Measurements from ENCODE around the gene SCGN.

The SCGN gene

GRCh38 chr6:25640446-25640845 is 11.6 kb upstream of the SCGN start:
- no peak for DNase-seq (ENCODE audit: low read depth, low spot score)

GRCh38 chr6:25640891-25641290 is 11.1 kb upstream of the SCGN start:
- no peak for DNase-seq (ENCODE audit: low read depth, low spot score)

- DNase-seq (ENCODE audit: low read depth, low spot score), result no peak
Observed at GRCh38 chr6:25641377-25641776, 10.6 kb upstream of the SCGN start.

GRCh38 chr6:25641940-25642666 is 9.9 kb upstream of the SCGN start:
- DNase-seq (ENCODE audit: low read depth, low spot score), result no peak

GRCh38 chr6:25642667-25643328 is 9.2 kb upstream of the SCGN start:
- no peak for DNase-seq (ENCODE audit: low read depth, low spot score)

- no peak for DNase-seq (ENCODE audit: low read depth, low spot score)
Observed at GRCh38 chr6:25645916-25646315, 6.1 kb upstream of the SCGN start.

GRCh38 chr6:25649611-25650010 is 2.4 kb upstream of the SCGN start:
- no peak for DNase-seq (ENCODE audit: low read depth, low spot score)

- no peak for DNase-seq (ENCODE audit: low read depth, low spot score)
Observed at GRCh38 chr6:25655723-25656122, 3.7 kb downstream of the SCGN start.

- DNase-seq (ENCODE audit: low read depth, low spot score), result no peak
Observed at GRCh38 chr6:25659633-25660368, 7.8 kb downstream of the SCGN start.

- DNase-seq (ENCODE audit: low read depth, low spot score), result no peak
Observed at GRCh38 chr6:25660512-25660911, 8.5 kb downstream of the SCGN start.

GRCh38 chr6:25661129-25661779 is 9.2 kb downstream of the SCGN start:
- DNase-seq (ENCODE audit: low read depth, low spot score), result no peak

GRCh38 chr6:25665455-25665854 is 13.4 kb downstream of the SCGN start:
- no peak for DNase-seq (ENCODE audit: low read depth, low spot score)

- no peak for DNase-seq (ENCODE audit: low read depth, low spot score)
Observed at GRCh38 chr6:25669413-25669812, 17.4 kb downstream of the SCGN start.

GRCh38 chr6:25670208-25670607 is 18.2 kb downstream of the SCGN start:
- DNase-seq (ENCODE audit: low read depth, low spot score), result no peak

GRCh38 chr6:25670793-25671513 is 18.9 kb downstream of the SCGN start:
- DNase-seq (ENCODE audit: low read depth, low spot score), result no peak

GRCh38 chr6:25671652-25672051 is 19.6 kb downstream of the SCGN start:
- no peak for DNase-seq (ENCODE audit: low read depth, low spot score)

GRCh38 chr6:25675167-25675566 is 23.2 kb downstream of the SCGN start:
- DNase-seq (ENCODE audit: low read depth, low spot score), result no peak

GRCh38 chr6:25676775-25677174 is 24.8 kb downstream of the SCGN start:
- DNase-seq (ENCODE audit: low read depth, low spot score), result no peak

- DNase-seq (ENCODE audit: low read depth, low spot score), result no peak
Observed at GRCh38 chr6:25681848-25682247, 29.8 kb downstream of the SCGN start.

- DNase-seq (ENCODE audit: low read depth, low spot score), result no peak
Observed at GRCh38 chr6:25682324-25682723, 30.3 kb downstream of the SCGN start.

- no peak for DNase-seq (ENCODE audit: low read depth, low spot score)
Observed at GRCh38 chr6:25684565-25684964, 32.5 kb downstream of the SCGN start.

- DNase-seq (ENCODE audit: low read depth, low spot score), result no peak
Observed at GRCh38 chr6:25685251-25685650, 33.2 kb downstream of the SCGN start.
